Cardiac fibroblast (primary cell): ENCODE measurements around the gene PTTG1IP.

Experiments used
- DNase-seq, 2 donors: peaks; one replicate each; pipeline versions ENCODE4 v3.0.0 to v3.0.0-alpha.2; 2010; ENCODE audit warnings: low read depth in 2 of 2
- H3K4me3 ChIP-seq, 2 donors: replicated peaks in 1 of 2; 1 replicate in 1 of 2; 2 replicates in 1 of 2; pipeline ENCODE4 v1.5.1; 2011; ENCODE audit warnings: low read depth in 2 of 2, low read length in 2 of 2, mild to moderate bottlenecking in 2 of 2, moderate library complexity in 1 of 2
- TF ChIP-seq, protein P1 (sequence below): IDR thresholded peaks from one replicate; pipeline ENCODE4 v1.5.1; 2011; ENCODE audit warnings: low read depth, mild to moderate bottlenecking, low read length, inconsistent platforms

The PTTG1IP gene

GRCh38 chr21:44857127-44857892 is 16.2 kb downstream of the PTTG1IP start:
- H3K4me3 ChIP-seq, result no peak overlapping the region
- TF ChIP-seq, protein P1, sequence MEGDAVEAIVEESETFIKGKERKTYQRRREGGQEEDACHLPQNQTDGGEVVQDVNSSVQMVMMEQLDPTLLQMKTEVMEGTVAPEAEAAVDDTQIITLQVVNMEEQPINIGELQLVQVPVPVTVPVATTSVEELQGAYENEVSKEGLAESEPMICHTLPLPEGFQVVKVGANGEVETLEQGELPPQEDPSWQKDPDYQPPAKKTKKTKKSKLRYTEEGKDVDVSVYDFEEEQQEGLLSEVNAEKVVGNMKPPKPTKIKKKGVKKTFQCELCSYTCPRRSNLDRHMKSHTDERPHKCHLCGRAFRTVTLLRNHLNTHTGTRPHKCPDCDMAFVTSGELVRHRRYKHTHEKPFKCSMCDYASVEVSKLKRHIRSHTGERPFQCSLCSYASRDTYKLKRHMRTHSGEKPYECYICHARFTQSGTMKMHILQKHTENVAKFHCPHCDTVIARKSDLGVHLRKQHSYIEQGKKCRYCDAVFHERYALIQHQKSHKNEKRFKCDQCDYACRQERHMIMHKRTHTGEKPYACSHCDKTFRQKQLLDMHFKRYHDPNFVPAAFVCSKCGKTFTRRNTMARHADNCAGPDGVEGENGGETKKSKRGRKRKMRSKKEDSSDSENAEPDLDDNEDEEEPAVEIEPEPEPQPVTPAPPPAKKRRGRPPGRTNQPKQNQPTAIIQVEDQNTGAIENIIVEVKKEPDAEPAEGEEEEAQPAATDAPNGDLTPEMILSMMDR, result no peak
- no peak for DNase-seq

- H3K4me3 ChIP-seq, result no peak overlapping the region
- TF ChIP-seq, protein P1, result no peak
- no peak for DNase-seq
These were observed 17.4 kb downstream of the PTTG1IP start for GRCh38 chr21:44856131-44856530.

- TF ChIP-seq, protein P1, result no peak
- no peak for DNase-seq
- H3K4me3 ChIP-seq, result no peak overlapping the region
These were observed 17.9 kb downstream of the PTTG1IP start for GRCh38 chr21:44855572-44855971.

DNA sequence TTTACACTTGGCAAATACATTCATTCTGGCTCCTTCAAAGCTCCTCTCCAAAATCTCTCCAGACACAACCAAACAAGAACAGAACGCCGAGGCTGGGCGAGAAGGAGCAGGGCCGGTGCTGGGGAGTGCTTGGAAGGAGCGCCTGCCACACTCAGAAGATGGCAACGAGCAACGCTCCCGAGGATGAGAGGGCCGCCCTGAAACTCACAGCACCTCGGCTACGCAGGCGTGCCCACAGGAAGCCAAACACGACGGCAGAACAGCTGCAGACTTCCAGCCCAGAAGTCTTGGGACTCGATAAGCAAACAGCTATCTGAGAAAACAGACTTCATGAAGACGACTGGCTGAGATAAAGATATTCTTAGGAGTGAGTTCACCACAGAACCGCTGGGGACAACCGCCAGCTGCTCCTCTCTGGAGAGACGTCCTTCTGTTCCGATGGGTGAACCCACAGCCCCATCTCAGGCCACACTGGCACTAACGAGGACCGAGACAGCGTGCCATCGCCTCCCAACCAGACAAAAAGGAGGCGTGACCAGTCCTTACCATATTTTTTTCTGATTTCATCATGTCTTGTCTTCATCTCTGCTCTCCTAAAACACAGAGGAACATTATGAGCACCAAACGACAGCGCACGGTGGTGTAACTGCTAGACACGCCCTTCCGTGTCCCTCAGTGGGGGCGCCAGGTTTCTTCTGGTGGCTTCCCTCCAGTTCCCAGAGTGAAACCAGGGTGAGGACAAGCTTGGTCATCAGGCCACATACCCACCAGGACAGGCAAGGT is 18.6 kb downstream of the PTTG1IP start:
- no peak overlapping the region for H3K4me3 ChIP-seq
- no peak for DNase-seq
- TF ChIP-seq, protein P1, result no peak

DNA sequence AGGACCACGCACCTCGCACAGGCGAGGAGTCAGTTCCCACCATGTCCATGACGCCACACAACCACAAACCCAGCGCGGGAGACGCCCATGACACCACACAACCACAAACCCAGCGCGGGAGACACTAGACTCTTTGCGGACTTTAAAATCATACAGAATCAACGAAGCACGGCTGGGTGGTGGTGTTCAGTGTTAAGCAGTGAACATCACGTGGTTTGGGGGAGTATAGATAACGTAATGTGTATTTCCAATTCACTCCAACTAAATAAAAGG is 19.2 kb downstream of the PTTG1IP start:
- H3K4me3 ChIP-seq, result no peak overlapping the region
- TF ChIP-seq, protein P1, result no peak
- no peak for DNase-seq

- no peak overlapping the region for H3K4me3 ChIP-seq
- TF ChIP-seq, protein P1, result no peak
- DNase-seq, result no peak
These were observed 19.7 kb downstream of the PTTG1IP start for GRCh38 chr21:44853601-44854390.
